HG02981 (cell line): Measurements from ENCODE around the gene SAG.
"Not testable (repeated sequence)": the region's sequence is repeated elsewhere in the genome, so short reads cannot be mapped to it uniquely, and the experiment has no call there.

Experiments
- ATAC-seq: cut with Tn5 transposase; IDR thresholded peaks from one replicate; pipeline ENCODE4 v1.9.1; 2021; ENCODE audit warnings: mild to moderate bottlenecking, moderate library complexity; ENCODE audit not compliant: unreplicated experiment

SAG gene

DNA sequence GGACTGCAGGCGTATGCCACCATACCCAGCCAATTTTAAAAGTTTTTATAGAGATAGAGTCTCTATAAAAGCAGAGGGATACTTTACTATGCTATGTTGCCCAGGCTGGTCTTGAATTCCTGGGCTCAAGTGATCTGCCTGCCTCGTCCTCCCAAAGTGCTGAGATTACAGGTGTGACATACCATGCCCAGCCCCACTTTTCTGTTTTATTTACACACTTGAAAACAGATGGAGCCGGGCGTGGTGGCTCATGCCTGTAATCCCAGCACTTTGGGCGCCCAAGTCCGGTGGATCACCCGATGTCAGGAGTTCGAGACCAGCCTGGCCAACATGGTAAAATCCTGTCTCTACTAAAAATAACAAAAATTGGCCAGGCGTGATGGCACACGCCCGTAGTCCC lies 67.2 kb downstream of the SAG start:
- not testable (repeated sequence) for ATAC-seq

GRCh38 chr2:233375490-233376314 lies 68.1 kb downstream of the SAG start:
- no peak for ATAC-seq

- no peak for ATAC-seq
These were observed 71.4 kb downstream of the SAG start for GRCh38 chr2:233379034-233379433.

- no peak for ATAC-seq
These were observed 71.8 kb downstream of the SAG start for GRCh38 chr2:233379441-233379840.

DNA sequence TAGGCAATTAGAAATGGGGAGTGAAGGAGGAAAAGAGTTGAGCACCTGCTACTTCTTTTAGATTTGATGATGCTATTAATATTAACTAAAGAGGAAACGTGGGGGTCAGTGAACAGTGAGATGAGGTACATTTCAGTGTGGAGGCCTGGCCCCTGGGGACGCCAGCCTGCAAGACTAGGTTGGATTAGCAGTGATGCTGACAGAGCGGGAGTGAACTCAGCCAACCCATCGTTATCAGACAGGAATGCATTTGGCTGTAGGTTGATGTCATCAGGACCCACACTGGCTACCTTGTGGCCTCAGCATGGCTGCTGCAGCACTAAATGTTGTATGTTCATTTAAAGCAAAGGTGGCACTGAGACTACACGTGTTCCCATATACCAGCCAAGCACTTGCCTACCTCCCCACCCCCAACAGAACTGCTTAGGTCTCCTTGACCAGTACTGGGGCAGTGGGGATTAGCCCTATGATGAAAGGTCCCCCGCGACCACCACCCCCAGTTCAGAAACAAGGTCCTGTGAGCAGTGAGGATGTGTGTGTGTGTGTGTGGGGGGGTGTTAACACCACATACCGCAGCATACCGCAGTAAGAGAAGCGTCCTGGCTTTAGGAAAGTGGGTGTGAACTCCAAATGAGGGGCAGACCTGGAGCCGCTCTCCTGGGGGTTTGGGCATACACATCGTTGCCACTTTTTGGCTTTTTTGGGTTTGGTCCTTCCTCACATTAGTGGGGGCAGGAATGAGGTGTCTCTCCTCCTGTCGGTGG lies 72.7 kb downstream of the SAG start:
- ATAC-seq = peak; percentile 52

DNA sequence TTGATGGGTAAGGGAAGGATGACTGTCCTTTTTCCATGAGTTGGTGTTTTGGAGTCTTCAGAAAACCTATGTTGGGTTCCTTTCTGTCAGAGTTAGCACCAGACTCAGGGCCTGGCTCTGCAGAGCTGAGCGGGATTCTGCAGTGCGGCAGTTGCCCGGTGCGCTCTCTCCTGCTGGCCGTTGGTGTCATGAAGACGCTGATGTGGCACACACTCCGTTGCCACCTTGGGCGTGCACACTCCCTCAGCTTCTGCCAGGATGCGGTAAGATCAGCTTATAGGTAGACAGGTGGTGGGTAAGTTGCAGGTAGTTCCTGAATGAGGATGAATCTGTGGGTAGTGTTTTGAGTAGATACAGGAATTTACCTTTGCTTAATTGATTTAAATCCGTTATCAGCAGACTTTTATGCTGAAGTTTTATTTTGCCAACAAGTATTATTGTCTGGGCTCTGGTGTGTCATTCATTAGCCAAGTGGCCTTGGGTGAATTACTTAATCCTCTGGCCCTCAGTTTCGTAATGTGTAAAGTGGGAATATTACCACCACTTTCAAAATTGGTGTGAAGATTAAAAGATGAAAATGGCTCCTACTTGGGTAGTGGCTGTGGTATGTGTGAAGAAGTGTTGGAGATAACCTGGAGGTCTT lies 73.5 kb downstream of the SAG start:
- no peak for ATAC-seq

- ATAC-seq = no peak
These were observed 74.0 kb downstream of the SAG start for GRCh38 chr2:233381638-233381995.

GRCh38 chr2:233384015-233384414 lies 76.4 kb downstream of the SAG start:
- ATAC-seq = no peak

DNA sequence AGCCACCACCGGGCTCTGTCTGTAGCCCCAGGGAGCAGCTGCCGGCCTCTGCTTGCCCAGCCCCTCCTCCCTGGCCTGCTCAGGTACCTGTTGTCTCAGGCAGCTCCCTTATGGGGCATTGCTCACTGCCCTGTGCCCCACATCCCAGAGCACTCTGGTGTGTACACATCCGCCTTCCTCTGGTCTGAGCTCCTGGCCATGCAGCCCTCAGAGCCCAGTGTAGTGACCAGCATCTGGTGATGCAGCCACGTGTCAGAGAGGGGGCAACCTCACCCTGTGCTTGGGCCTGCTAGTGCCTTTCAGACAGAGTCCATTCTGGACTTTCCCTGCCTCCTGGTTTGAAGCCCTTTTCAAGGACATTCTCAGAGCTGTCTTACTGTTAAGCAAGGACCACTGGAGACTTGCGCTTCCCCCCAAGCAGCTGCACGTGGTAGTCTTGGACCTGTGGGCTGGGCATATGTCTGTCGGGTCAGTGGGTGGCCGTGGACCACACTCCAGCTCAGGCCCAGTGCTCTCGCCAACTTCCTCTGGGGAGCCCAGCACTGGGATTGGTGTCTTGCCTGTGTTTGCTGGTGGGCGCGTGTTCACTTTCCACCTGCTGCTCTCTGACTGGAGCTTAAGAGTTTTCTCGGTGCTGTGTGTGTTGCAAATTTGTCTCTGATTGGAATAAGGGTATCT lies 77.3 kb downstream of the SAG start:
- ATAC-seq = peak; percentile 6

DNA sequence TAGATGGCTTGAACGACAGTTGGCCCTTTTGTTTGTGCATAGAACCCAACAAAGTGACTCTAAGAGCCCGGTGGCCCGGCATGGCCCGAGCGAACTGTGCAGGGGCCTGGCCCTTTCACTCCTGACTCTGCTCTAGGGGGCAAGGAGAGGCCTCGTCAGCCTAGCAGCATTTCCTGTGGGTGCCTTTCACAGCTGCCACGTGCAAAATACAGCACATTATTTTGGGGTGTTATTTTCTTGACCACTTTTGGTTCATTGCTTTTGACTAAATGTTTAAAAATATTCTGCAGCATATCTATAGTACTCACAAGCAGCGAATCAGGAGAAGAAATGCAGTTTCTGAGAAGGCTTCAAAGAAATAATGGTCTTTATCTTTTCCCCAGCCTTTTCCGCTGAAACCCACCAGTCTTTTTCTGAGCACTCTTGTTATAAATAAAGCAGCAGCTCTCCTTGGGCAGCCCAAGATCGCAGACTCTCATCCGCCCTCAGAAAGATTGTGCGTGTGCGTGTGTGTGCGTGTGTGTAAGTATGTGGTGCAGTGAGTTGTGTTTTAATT lies 78.0 kb downstream of the SAG start:
- peak; percentile 52 for ATAC-seq

GRCh38 chr2:233386382-233387041 lies 78.9 kb downstream of the SAG start:
- ATAC-seq = no peak

DNA sequence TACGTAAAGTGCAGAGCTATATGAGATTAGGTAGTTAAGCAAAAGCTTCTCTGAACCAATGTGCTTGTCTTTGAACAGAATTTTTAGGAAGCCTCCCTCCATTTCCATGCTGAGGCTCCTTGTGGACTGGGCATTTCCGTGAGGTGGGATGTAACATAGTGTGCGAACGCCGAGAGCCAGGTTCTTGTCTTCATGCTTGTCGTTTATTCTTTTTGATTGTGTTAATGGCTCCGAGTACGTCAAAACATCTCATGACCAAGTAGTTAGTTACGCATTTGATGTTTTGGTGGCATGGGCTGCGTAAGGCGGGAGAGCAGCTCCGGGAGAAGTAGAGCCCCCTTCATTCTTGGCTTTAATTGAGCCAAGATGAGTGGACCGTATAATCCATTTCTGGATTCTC lies 79.6 kb downstream of the SAG start:
- no peak for ATAC-seq

DNA sequence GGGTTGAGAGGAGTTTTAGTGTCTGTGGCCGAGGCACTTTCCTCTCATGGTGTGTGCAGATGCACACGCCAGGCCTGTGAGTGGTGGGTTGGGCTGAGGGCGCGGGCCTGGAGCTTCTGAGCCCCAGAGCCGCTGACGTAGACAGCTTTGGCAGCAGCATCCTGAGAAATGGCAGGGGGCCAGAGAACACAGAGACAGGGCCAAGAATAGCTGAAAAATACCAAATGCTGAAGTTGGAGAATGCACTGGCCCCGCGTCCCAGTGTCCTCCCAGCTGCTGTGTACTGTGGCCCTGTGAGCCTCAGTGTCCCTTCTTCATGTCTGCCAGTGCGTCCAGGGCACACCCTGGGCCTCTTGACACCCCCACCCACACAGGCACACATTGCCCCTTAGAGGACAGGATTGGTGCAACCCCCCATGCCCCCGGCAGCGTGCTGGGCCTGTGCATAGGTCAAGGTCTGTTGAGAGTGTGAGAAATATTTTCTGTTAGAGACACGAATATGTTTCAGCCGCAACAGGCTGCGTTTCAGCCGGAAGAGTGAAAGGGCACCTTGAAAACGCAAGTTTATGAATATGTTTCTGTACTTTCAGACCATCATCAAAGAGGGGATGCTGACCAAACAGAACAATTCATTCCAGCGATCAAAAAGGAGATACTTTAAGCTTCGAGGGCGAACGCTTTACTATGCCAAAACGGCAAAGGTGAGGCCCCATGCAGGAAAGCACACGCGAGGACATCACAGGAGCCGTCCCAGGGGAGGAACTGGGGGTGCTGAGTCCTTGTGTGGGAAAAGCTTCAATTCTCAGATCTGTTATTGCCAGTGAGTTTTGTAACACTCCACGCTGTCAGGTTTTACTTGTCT lies 80.3 kb downstream of the SAG start:
- ATAC-seq = no peak

- no peak for ATAC-seq
These were observed 82.0 kb downstream of the SAG start for GRCh38 chr2:233389601-233390125.

GRCh38 chr2:233395687-233396086 lies 88.1 kb downstream of the SAG start:
- ATAC-seq = no peak
